Choroid plexus epithelial cell (primary cell): ENCODE measurements around the gene RAB44.

ENCODE experiments used
- DNase-seq: peaks from one replicate; pipeline ENCODE4 v3.0.0-alpha.2; 2010; ENCODE audit warnings: low read depth
- H3K4me3 ChIP-seq: 2 replicates; pipeline ENCODE4 v1.5.1; 2011; ENCODE audit warnings: low read depth, mild to moderate bottlenecking, control low read depth, low read length, moderate library complexity
- TF ChIP-seq, protein P1 (sequence below): conservative IDR thresholded peaks from 2 replicates; pipeline ENCODE4 v1.5.1; 2011; ENCODE audit warnings: low read depth, mild to moderate bottlenecking, control low read depth, inconsistent platforms, low read length, moderate library complexity

RAB44 gene

DNA sequence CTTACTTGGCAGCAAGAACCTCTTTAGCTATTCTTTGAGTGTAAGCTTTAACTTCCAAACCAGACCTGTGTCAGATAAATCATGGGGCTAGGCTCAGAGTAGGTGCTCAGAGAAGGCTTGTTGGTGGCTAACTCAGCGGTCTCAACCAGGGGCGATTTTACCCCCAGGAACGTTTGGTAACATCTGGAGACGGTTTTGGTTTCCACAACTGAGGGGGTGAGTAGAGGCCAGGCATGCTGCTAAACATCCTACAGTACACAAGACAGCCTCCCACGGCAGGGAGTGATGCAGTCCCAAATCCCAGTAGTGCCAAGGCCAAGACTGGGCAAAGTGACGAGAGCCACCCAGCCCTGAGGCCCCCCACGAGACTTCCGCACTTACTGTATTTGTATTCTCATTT lies 59.2 kb downstream of the RAB44 start:
- no peak overlapping the region for H3K4me3 ChIP-seq
- DNase-seq = no peak
- TF ChIP-seq, protein P1, sequence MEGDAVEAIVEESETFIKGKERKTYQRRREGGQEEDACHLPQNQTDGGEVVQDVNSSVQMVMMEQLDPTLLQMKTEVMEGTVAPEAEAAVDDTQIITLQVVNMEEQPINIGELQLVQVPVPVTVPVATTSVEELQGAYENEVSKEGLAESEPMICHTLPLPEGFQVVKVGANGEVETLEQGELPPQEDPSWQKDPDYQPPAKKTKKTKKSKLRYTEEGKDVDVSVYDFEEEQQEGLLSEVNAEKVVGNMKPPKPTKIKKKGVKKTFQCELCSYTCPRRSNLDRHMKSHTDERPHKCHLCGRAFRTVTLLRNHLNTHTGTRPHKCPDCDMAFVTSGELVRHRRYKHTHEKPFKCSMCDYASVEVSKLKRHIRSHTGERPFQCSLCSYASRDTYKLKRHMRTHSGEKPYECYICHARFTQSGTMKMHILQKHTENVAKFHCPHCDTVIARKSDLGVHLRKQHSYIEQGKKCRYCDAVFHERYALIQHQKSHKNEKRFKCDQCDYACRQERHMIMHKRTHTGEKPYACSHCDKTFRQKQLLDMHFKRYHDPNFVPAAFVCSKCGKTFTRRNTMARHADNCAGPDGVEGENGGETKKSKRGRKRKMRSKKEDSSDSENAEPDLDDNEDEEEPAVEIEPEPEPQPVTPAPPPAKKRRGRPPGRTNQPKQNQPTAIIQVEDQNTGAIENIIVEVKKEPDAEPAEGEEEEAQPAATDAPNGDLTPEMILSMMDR = no peak

DNA sequence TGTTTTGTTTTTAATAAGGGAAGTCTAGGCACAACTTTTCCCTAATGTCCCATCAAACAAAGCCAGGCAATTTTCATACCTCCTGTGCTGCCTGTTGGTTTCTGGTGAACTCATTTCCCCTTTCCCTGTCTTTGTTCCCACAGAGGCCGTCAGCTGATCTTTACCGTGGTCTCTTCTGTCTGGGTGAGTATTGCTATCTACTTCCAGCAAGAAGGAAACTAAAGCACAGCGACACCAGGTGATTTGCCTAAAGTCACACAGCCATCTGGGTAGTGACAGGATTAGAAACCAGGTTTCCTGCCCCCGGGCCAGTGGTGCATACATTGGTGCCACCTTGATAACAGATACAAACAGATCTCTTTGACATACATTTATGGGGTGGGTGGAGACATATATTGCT lies 59.6 kb downstream of the RAB44 start:
- DNase-seq = no peak
- H3K4me3 ChIP-seq = no peak overlapping the region
- TF ChIP-seq, protein P1 = no peak

DNA sequence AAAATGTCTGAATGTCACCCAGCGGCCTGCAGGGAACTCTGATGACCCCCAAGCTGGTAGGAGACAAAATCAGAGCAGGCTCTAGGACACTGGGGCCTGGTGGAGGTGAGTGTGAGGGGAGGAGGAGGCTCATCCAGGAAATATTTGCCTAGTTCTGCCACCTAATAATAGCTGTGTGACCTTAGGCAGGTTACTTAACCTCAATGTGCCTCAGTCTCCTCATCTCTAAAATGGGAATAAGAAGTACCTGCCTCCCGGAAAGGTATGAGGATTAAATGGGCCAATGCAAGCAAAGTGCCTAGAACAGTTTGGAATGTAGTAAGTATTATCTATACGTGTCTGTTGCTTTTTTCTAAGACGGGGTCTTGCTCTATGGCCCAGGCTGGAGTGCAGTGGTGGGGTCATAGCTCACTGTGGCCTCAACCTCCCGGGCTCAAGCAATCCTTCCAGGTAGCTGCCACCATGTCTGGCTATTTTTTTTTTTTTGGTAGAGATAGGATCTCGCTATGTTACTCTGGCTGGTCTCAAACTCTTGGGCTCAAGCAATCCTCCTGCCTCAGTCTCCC lies 60.4 kb downstream of the RAB44 start:
- H3K4me3 ChIP-seq = no peak overlapping the region
- no peak for DNase-seq
- TF ChIP-seq, protein P1 = no peak

DNA sequence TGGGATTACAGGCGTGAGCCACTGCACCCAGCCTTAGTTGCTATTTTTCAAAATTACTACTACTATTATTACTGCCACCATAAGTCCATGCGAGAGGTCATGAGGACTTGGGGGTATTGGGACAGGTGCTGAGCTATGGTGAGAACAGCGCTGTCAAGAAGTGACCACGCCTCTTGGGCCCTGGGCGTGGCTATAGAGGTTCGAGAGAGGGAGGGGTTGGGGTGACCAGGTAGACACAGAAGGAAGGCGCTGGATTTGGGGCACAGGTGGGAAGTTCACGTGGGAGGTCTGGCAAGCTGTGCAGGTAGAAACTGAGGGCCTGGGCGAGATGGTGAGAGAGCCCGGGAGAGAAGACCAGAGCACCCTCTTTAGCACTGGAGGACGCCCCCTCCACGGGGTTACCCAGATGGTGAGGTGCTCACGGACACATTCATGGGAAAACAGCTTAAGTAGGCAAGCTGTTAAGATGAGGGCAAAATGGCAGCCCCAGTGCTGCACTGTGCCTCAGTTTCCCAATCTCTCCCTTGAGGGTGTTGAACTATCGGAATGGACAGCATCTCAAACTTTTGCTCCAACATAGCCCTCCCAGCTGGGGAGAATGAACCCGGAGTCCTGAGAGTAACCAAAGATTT lies 61.0 kb downstream of the RAB44 start:
- DNase-seq = no peak
- TF ChIP-seq, protein P1 = no peak
- no peak overlapping the region for H3K4me3 ChIP-seq

DNA sequence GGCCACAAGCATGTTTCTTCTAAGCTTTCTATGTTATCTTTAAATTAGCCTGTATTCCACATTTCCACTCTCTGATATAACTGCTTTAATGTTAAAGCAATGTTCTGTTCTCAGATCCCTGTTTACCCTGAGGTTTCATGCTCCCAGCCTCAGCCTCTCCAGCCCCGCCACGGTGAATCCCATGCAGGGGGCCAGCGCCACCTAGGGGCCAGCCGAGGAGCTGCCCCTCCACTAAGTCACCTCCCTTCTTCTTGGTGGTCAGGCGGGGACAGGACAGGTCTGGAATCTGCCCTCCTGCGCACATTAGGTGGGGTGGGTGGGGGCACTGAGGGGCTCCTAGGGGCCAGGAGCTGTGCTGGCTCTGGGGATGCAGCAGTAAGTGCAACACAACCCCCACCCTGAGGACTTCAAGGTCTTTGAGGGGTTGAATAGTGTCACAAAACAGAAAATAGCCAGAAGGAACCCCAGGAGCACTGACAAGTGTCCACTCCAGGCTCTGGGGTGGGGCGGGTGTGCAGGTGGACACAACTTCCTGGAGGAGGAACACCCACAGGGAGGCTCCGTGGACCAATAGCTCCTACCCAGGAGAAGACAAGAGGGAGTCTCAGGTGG lies 61.6 kb downstream of the RAB44 start:
- TF ChIP-seq, protein P1 = peak; percentile 95
- H3K4me3 ChIP-seq = no peak overlapping the region
- DNase-seq = peak; percentile 83

DNA sequence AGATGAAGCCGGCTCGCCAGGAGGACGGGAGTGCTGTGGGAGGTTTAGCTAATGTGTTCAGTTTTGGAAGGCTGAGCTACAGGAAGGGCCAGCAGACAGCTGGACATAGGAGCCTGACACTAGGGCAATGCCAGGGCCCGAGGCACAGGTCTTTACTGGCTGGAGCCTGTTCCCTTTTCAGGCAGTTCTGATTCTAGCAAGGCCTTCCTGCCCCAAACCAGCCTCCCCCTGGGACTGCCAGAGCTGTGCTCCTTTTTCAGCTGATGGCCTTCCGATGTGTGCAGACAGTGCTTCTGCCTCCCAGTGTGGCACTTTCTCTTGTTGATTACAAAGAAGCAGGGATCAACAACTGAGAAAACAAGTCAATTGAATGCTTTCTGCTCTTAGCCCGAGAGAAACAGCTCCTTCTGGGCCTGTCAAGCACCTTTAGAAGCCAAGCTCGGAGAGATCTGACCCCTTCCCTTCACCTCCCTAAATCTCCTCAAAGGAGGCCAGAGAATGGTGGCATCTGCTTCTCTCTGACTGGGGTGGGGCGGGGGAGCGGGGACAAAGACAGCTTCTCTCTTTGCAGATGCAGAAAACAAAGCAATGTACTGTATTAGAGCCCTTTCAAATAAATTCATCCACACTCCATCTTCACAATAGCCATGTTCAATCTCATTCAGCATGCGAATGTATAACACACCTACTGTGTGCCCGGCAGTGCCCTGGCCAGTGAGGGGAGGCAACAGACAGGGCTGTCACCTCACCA lies 63.2 kb downstream of the RAB44 start:
- no peak for DNase-seq
- TF ChIP-seq, protein P1 = no peak
- H3K4me3 ChIP-seq = no peak overlapping the region
